GM20000 (cell line): ENCODE data around the gene STX16.

Experiments used
- DNase-seq: peaks from one replicate; pipeline ENCODE4 v3.0.0; 2012; ENCODE audit warnings: low spot score
- CTCF ChIP-seq: IDR thresholded peaks from 2 replicates; pipeline ENCODE4 v1.5.1; 2012; ENCODE audit warnings: mild to moderate bottlenecking, control low read depth; ENCODE audit errors: extremely low read depth, missing control alignments

The STX16 gene

GRCh38 chr20:58714923-58715351, 63.9 kb downstream of the STX16 start:
- no peak for DNase-seq
- TF ChIP-seq CTCF = no peak

- no peak for TF ChIP-seq CTCF
- DNase-seq = peak; percentile 11
These were observed 64.3 kb downstream of the STX16 start for GRCh38 chr20:58715391-58715800.

GRCh38 chr20:58715801-58716475, 64.9 kb downstream of the STX16 start:
- TF ChIP-seq CTCF = no peak
- DNase-seq = no peak

GRCh38 chr20:58716476-58717277, 65.6 kb downstream of the STX16 start:
- no peak for DNase-seq
- TF ChIP-seq CTCF = no peak

GRCh38 chr20:58717278-58718091, 66.4 kb downstream of the STX16 start:
- no peak for TF ChIP-seq CTCF
- no peak for DNase-seq

GRCh38 chr20:58718121-58718563, 67.1 kb downstream of the STX16 start:
- no peak for TF ChIP-seq CTCF
- DNase-seq = no peak
